GM13976 (cell line): ENCODE measurements around the gene TIFAB.

Source experiments
- DNase-seq: peaks from one replicate; pipeline ENCODE4 v3.0.0; 2012; ENCODE audit warnings: low spot score
- CTCF ChIP-seq: IDR thresholded peaks from 2 replicates; pipeline ENCODE4 v1.5.1; 2012; ENCODE audit warnings: borderline replicate concordance, mild to moderate bottlenecking; ENCODE audit not compliant: insufficient read depth; ENCODE audit errors: extremely low read depth, missing control alignments, control extremely low read depth
- in situ Hi-C: fragments of 300-500 bp; cut with MboI; formaldehyde crosslinking; loops from one replicate; pipeline ENCODE4 v1.12.0; 2022; ENCODE audit warnings: low sequenced_read_pairs, mixed read lengths, inconsistent platforms; ENCODE audit not compliant: unreplicated experiment

TIFAB gene

GRCh38 chr5:135423146-135423845, 28.9 kb downstream of the TIFAB start:
- DNase-seq: no peak
- in situ Hi-C loops: no loop called here

GRCh38 chr5:135422419-135422818, 29.7 kb downstream of the TIFAB start:
- DNase-seq: no peak
- in situ Hi-C loops: no loop called here
- TF ChIP-seq CTCF: no peak

More at GRCh38 chr5:135423146-135423845, 28.9 kb downstream of the TIFAB start:
- no peak for TF ChIP-seq CTCF

- in situ Hi-C loops: no loop called here
- TF ChIP-seq CTCF: no peak
- DNase-seq: no peak
Observed at GRCh38 chr5:135417083-135417482, 35.1 kb downstream of the TIFAB start.

- DNase-seq: no peak
- in situ Hi-C loops: no loop called here
- TF ChIP-seq CTCF: no peak
Observed at GRCh38 chr5:135405082-135405481, 47.1 kb downstream of the TIFAB start.

GRCh38 chr5:135402031-135402430, 50.1 kb downstream of the TIFAB start:
- in situ Hi-C loops: no loop called here
- no peak for DNase-seq
- TF ChIP-seq CTCF: no peak

GRCh38 chr5:135400866-135401265, 51.3 kb downstream of the TIFAB start:
- no peak for DNase-seq
- in situ Hi-C loops: no loop called here
- no peak for TF ChIP-seq CTCF
